GM20431 (cell line): ENCODE data around the gene DPPA3.
"Not testable (repeated sequence)": the region's sequence is repeated elsewhere in the genome, so short reads cannot be mapped to it uniquely, and the experiment has no call there.

Experiments
- in situ Hi-C: fragments of 300-500 bp; cut with MseI, MboI; formaldehyde crosslinking; loops from one replicate; pipeline ENCODE4 v1.15.0; 2020; ENCODE audit warnings: low sequenced_read_pairs; ENCODE audit not compliant: unreplicated experiment

DPPA3 gene

GRCh38 chr12:7723926-7724325 is 12.7 kb downstream of the DPPA3 start:
- in situ Hi-C loops: no loop called here

DNA sequence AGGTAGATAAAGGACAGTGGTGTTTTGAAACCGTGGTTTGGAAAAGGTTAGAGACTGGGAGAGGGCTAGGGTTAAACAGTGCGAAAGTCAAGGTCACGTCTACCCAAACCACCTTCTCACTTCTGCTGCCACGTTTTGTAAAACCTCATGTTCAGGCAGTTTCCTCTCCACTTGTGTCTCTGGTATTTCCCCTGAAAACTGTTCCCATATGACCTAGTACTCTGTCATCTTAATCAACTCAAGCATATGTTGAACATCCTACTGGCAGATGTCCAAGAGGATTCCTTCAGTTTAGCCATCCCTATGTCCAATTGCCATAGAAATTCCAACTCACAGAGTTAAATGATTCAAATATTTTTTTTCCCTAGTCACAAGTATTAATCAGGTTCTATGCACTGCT is 18.5 kb downstream of the DPPA3 start:
- in situ Hi-C loops: no loop called here

- in situ Hi-C loops: not testable (repeated sequence)
Measured at GRCh38 chr12:7730984-7731383, 19.8 kb downstream of the DPPA3 start.

GRCh38 chr12:7731486-7731885 is 20.3 kb downstream of the DPPA3 start:
- in situ Hi-C loops: no loop called here

DNA sequence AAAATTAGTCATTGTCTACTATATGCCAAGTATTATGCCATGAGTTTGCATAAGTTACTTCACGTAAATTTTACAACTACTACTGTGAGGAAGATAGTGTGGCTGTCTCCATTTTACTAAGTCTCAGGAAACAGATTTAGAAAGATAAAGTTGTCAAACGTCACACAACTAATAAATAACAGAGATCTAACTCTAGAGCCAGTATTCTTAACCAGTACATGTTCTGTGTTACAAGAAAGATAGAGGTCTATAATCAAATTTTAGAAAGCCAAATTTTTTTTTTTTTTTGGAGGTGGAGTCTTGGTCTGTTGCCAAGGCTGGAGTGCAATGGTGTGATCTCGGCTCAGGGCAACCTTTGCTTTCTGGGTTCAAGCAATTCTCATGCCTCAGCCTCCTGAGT is 21.8 kb downstream of the DPPA3 start:
- in situ Hi-C loops: no loop called here

DNA sequence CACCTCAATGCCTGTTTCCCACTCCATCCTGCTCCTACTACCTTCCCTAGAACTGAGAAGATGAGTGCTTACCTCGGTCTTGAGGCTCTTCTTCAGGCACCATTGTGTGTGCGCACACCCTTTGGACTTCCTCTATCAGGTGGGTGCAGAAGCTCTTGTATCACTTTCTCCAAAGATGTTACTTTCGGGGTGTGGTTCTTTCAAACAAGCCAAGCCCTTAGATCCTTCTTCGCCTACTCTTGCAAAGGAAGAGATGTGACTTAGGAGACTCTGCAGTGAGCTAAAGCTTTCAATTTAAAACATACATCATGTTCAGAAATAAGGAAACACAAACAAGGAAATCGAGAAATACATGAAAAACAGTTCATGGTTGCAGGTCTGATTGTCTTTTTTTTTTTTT is 36.0 kb downstream of the DPPA3 start, which contains the start of gene CLEC4C:
CLEC4C (minus strand) TSS at position 130 of the 400 bp plus-strand sequence; CDS start at position 103, 27 bp downstream.
- in situ Hi-C loops: no loop called here

GRCh38 chr12:7748852-7749251 is 37.6 kb downstream of the DPPA3 start:
- in situ Hi-C loops: no loop called here

- in situ Hi-C loops: no loop called here
Measured at GRCh38 chr12:7749442-7749841, 38.2 kb downstream of the DPPA3 start.

GRCh38 chr12:7750350-7750749 is 39.1 kb downstream of the DPPA3 start:
- in situ Hi-C loops: no loop called here

DNA sequence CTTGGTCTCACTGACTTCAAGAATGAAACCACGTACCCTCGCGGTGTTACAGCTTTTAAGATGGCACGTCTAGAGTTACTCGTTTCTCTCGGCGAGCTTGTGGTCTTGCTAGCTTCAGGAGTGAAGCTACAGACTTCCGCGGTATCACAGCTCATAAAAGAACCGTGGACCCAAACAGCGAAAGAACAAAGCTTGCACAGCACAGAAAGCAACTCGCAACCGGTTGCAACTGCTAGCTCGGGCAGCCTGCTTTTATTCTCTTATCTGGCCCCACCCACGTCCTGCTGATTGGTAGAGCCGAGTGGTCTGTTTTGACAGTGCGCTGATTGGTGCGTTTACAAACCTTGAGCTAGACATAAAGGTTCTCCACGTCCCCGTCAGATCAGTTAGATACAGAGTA is 40.2 kb downstream of the DPPA3 start:
- in situ Hi-C loops: no loop called here

- in situ Hi-C loops: not testable (repeated sequence)
Measured at GRCh38 chr12:7751941-7752922, 41.0 kb downstream of the DPPA3 start.

DNA sequence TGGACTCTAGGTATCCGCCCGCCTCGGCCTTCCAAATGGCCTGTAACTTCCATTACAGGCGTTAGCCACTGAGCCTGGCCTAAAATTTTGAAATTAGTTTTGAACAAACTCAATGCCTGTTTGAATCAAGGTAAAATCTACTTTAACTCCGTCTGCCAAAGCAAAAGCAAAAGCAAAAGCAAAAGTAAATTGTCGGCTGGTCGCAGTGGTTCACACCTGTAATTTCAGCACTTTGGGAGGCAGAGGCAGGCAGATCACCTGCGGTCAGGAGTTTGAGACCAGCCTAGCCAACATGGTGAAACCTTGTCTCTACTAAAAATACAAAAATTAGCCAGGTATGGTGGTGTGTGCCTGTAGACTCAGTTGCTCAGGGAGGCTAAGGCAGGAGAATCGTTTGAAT is 44.4 kb downstream of the DPPA3 start:
- in situ Hi-C loops: not testable (repeated sequence)

GRCh38 chr12:7756993-7757392 is 45.8 kb downstream of the DPPA3 start:
- in situ Hi-C loops: no loop called here

DNA sequence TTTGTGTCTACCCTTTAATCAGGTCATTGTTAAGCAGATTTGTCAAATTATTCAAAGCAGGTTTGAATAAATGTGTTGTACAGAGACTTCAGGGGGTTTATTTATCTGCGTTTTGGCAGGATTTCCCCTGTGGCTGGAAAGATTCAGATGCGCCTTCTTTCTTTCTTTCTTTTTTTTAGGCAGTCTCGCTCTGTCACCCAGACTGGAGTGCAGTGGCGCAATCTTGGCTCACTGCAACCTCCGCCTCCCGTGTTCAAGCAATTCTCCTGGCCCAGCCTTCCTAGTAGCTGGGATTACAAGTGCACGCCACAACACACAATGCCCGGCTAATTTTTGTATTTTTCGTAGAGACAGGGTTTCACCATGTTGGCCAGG is 47.5 kb downstream of the DPPA3 start:
- in situ Hi-C loops: no loop called here
